MM.1S (cell line): Measurements from ENCODE around the gene CHCHD3.
"Not testable (repeated sequence)": the region's sequence is repeated elsewhere in the genome, so short reads cannot be mapped to it uniquely, and the experiment has no call there.

Experiments used
- DNase-seq: peaks from one replicate; pipeline ENCODE4 v3.0.0-alpha.2; 2015
- H2AFZ ChIP-seq: fragments of 300-600 bp; sonication (generic); 2 replicates; pipeline ENCODE4 v1.6.0; 2016; ENCODE audit warnings: antibody characterized with exemption, low read length
- H3F3A ChIP-seq: fragments of 300-600 bp; sonication (generic); 2 replicates; pipeline ENCODE4 v1.6.1; 2016; ENCODE audit warnings: mild to moderate bottlenecking, antibody characterized with exemption, low read length, moderate library complexity, mixed read lengths; ENCODE audit not compliant: insufficient read depth
- H3K27ac ChIP-seq: fragments of 300-600 bp; sonication (generic); 2 replicates; pipeline ENCODE4 v1.5.1; 2016; ENCODE audit warnings: mild to moderate bottlenecking, low read length
- H3K27me3 ChIP-seq: fragments of 300-600 bp; sonication (generic); replicated peaks from 2 replicates; pipeline ENCODE4 v1.6.0; 2016; ENCODE audit warnings: low read length; ENCODE audit not compliant: insufficient read depth
- H3K36me3 ChIP-seq: fragments of 300-600 bp; sonication (generic); replicated peaks from 2 replicates; pipeline ENCODE4 v1.6.1; 2016; ENCODE audit warnings: mild to moderate bottlenecking, low read length, mixed read lengths; ENCODE audit not compliant: insufficient read depth
- H3K4me1 ChIP-seq: fragments of 300-600 bp; sonication (generic); 2 replicates; pipeline ENCODE4 v1.6.1; 2016; ENCODE audit warnings: low read length, mixed read lengths
- H3K4me2 ChIP-seq: fragments of 300-600 bp; sonication (generic); 2 replicates; pipeline ENCODE4 v1.6.0; 2016; ENCODE audit warnings: low read depth, low read length
- H3K4me3 ChIP-seq: fragments of 300-600 bp; sonication (generic); 2 replicates; pipeline ENCODE4 v1.5.1; 2016; ENCODE audit warnings: low read length, mixed read lengths
- H3K79me2 ChIP-seq: fragments of 300-600 bp; sonication (generic); 2 replicates; pipeline ENCODE4 v1.6.1; 2016; ENCODE audit warnings: mixed run types, low read length, mixed read lengths
- H3K9ac ChIP-seq: fragments of 300-600 bp; sonication (generic); 2 replicates; pipeline ENCODE4 v1.6.1; 2016; ENCODE audit warnings: low read length, mixed read lengths
- H3K9me2 ChIP-seq: fragments of 300-600 bp; sonication (generic); replicated peaks from 2 replicates; pipeline ENCODE4 v1.6.1; 2016; ENCODE audit warnings: mild to moderate bottlenecking, low read length, mixed read lengths; ENCODE audit not compliant: insufficient read depth
- H3K9me3 ChIP-seq: fragments of 300-600 bp; sonication (generic); replicated peaks from 2 replicates; pipeline ENCODE4 v1.6.1; 2016; ENCODE audit warnings: mild to moderate bottlenecking, low read length, mixed read lengths; ENCODE audit not compliant: insufficient read depth
- H4K20me1 ChIP-seq: fragments of 300-600 bp; sonication (generic); 2 replicates; pipeline ENCODE4 v1.6.1; 2016; ENCODE audit warnings: mild to moderate bottlenecking, low read length, moderate library complexity, mixed read lengths; ENCODE audit not compliant: insufficient read depth
- EZH2 ChIP-seq: fragments of 300-600 bp; sonication (generic); optimal IDR thresholded peaks from 2 replicates; pipeline ENCODE3; 2017; ENCODE audit warnings: low read depth, mild to moderate bottlenecking, antibody characterized with exemption, low read length, mixed read lengths
- EZH2phosphoT487 ChIP-seq: fragments of 300-600 bp; sonication (generic); IDR thresholded peaks from 2 replicates; pipeline ENCODE4 v1.6.1; 2018; ENCODE audit warnings: antibody characterized with exemption, low read length
- TF ChIP-seq, protein P1 (sequence below): fragments of 300-600 bp; sonication (generic); IDR thresholded peaks from 2 replicates; pipeline ENCODE4 v1.5.1; 2016; ENCODE audit warnings: antibody characterized with exemption, low read length, mixed read lengths

Gene CHCHD3

GRCh38 chr7:132930881-132931280, 151.0 kb downstream of the CHCHD3 start:
- H3K9me3 ChIP-seq: no peaks in the 10 kb centered on the region
- no peaks in the 10 kb centered on the region for H3K79me2 ChIP-seq
- no peaks in the 10 kb centered on the region for H3K36me3 ChIP-seq
- H3K4me2 ChIP-seq: no peak overlapping the region
- H3K9ac ChIP-seq: no peak overlapping the region
- H3F3A ChIP-seq: no peaks in the 10 kb centered on the region
- H3K27me3 ChIP-seq: no peaks in the 10 kb centered on the region
- TF ChIP-seq EZH2phosphoT487 (no peak), EZH2 (no peak)
- TF ChIP-seq, protein P1, sequence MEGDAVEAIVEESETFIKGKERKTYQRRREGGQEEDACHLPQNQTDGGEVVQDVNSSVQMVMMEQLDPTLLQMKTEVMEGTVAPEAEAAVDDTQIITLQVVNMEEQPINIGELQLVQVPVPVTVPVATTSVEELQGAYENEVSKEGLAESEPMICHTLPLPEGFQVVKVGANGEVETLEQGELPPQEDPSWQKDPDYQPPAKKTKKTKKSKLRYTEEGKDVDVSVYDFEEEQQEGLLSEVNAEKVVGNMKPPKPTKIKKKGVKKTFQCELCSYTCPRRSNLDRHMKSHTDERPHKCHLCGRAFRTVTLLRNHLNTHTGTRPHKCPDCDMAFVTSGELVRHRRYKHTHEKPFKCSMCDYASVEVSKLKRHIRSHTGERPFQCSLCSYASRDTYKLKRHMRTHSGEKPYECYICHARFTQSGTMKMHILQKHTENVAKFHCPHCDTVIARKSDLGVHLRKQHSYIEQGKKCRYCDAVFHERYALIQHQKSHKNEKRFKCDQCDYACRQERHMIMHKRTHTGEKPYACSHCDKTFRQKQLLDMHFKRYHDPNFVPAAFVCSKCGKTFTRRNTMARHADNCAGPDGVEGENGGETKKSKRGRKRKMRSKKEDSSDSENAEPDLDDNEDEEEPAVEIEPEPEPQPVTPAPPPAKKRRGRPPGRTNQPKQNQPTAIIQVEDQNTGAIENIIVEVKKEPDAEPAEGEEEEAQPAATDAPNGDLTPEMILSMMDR: peak; percentile 32
- no peak overlapping the region for H2AFZ ChIP-seq
- 0 out of 2 replicates have a peak, but pooled peaks cover 2% of the 10 kb centered on the region for H4K20me1 ChIP-seq
- no peaks in the 10 kb centered on the region for H3K4me1 ChIP-seq
- no peak for DNase-seq
- no peak overlapping the region for H3K4me3 ChIP-seq
- no peaks in the 10 kb centered on the region for H3K9me2 ChIP-seq
- H3K27ac ChIP-seq: no peak overlapping the region

GRCh38 chr7:132929944-132930343, 151.9 kb downstream of the CHCHD3 start:
- H4K20me1 ChIP-seq, H2AFZ ChIP-seq, H3K4me3 ChIP-seq, H3K27me3 ChIP-seq, H3K9ac ChIP-seq, DNase-seq, H3K79me2 ChIP-seq, H3K27ac ChIP-seq, H3K9me2 ChIP-seq, H3K36me3 ChIP-seq, H3K4me2 ChIP-seq, H3K4me1 ChIP-seq, H3K9me3 ChIP-seq, H3F3A ChIP-seq: not testable (repeated sequence)

- Histone ChIP-seq H3K9me3 (no peaks in the 10 kb centered on the region), H3F3A (no peaks in the 10 kb centered on the region), H3K4me2 (no peak overlapping the region), H3K27ac (no peak overlapping the region), H3K4me1 (no peaks in the 10 kb centered on the region), H2AFZ (no peak overlapping the region), H4K20me1 (no peaks in the 10 kb centered on the region), H3K36me3 (no peaks in the 10 kb centered on the region), H3K9ac (no peak overlapping the region), H3K9me2 (no peaks in the 10 kb centered on the region), H3K27me3 (no peaks in the 10 kb centered on the region), H3K4me3 (no peak overlapping the region), H3K79me2 (no peaks in the 10 kb centered on the region)
- TF ChIP-seq EZH2 (no peak), EZH2phosphoT487 (no peak)
- TF ChIP-seq, protein P1: no peak
- DNase-seq: no peak
Observed at GRCh38 chr7:132919771-132920170, 162.1 kb downstream of the CHCHD3 start.

DNA sequence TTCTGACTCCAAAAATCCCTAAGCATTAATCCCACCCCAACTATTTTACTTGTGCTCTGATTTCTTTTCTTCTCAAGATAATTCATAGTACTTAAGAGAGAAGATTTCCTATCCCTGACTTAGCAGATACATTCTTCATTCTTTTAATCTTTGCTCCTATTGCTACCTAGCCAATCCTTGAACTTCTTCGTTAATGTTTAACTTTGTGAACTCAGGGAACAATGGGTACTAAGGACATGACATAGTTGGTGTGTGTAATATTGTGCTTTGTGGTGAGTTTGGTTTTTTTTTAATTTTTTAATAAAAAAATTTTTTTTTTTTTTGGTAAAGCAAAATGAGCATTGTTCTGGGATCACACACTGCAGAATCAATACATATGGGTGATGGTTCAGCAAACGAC, 166.2 kb downstream of the CHCHD3 start:
- Histone ChIP-seq H3K9me2 (no peaks in the 10 kb centered on the region), H3K4me2 (no peak overlapping the region), H2AFZ (no peak overlapping the region), H3K36me3 (no peaks in the 10 kb centered on the region), H3K4me1 (no peaks in the 10 kb centered on the region), H3K9me3 (no peaks in the 10 kb centered on the region), H4K20me1 (no peaks in the 10 kb centered on the region), H3K9ac (no peak overlapping the region), H3K4me3 (no peak overlapping the region), H3K27me3 (no peaks in the 10 kb centered on the region), H3F3A (no peaks in the 10 kb centered on the region), H3K79me2 (0 out of 2 replicates have a peak, but pooled peaks cover 1% of the 10 kb centered on the region), H3K27ac (no peak overlapping the region)
- DNase-seq: no peak
- TF ChIP-seq, protein P1: no peak
- TF ChIP-seq EZH2phosphoT487 (no peak), EZH2 (no peak)
